Loucy (cell line): ENCODE results near the gene MYL11.

ENCODE experiments used
- CTCF ChIP-seq: fragments of 200-600 bp; sonication (generic); conservative IDR thresholded peaks from 2 replicates; pipeline ENCODE4 v1.5.1; 2014; ENCODE audit warnings: mild to moderate bottlenecking, antibody characterized with exemption, low read length
- EZH2phosphoT487 ChIP-seq: fragments of 200-600 bp; IDR thresholded peaks from 2 replicates; pipeline ENCODE4 v1.6.1; 2018; ENCODE audit warnings: antibody characterized with exemption, mild to moderate bottlenecking, moderate library complexity, borderline replicate concordance

- TF ChIP-seq CTCF (no peak; the same call in 1 of the 2 replicates), EZH2phosphoT487 (no peak)
Observed at GRCh38 chr16:30370456-30371247, 4.0 kb upstream of the MYL11 start, which contains the start of gene TBC1D10B.
